KG1 (cell line): Measurements from ENCODE around the gene CATSPERZ.

ENCODE experiments used
- DNase-seq: peaks from one replicate; lab custom pipeline; 2025; lab: John Stamatoyannopoulos, UW

Gene CATSPERZ

GRCh38 chr11:64299847-64300648 is at the start of gene CATSPERZ:
TSS of gene CATSPERZ (plus strand) at chr11:64300358. CDS start at chr11:64300411, 53 bp downstream.
- no peak for DNase-seq

- no peak for DNase-seq
Measured at GRCh38 chr11:64250415-64251015, 49.6 kb upstream of the CATSPERZ start.

GRCh38 chr11:64251016-64251752 is 49.0 kb upstream of the CATSPERZ start, which contains the start of gene PLCB3:
TSS of gene PLCB3 (plus strand) at chr11:64251530. CDS start at chr11:64251650, 120 bp downstream.
- DNase-seq: peak; percentile 68

GRCh38 chr11:64251753-64252002 is 48.5 kb upstream of the CATSPERZ start:
- DNase-seq: no peak

GRCh38 chr11:64252003-64252872 is 47.9 kb upstream of the CATSPERZ start:
- DNase-seq: no peak

- no peak for DNase-seq
Measured at GRCh38 chr11:64253043-64253442, 47.1 kb upstream of the CATSPERZ start.

- DNase-seq: no peak
Measured at GRCh38 chr11:64253481-64253880, 46.7 kb upstream of the CATSPERZ start.

- DNase-seq: no peak
Measured at GRCh38 chr11:64254326-64254725, 45.8 kb upstream of the CATSPERZ start.

- no peak for DNase-seq
Measured at GRCh38 chr11:64255135-64256128, 44.7 kb upstream of the CATSPERZ start.

- no peak for DNase-seq
Measured at GRCh38 chr11:64256300-64256699, 43.9 kb upstream of the CATSPERZ start.

GRCh38 chr11:64258356-64258755 is 41.8 kb upstream of the CATSPERZ start:
- DNase-seq: no peak

GRCh38 chr11:64258946-64259532 is 41.1 kb upstream of the CATSPERZ start:
- DNase-seq: no peak

GRCh38 chr11:64259533-64260067 is 40.6 kb upstream of the CATSPERZ start:
- DNase-seq: no peak

- no peak for DNase-seq
Measured at GRCh38 chr11:64260147-64260708, 39.9 kb upstream of the CATSPERZ start.

GRCh38 chr11:64261556-64262080 is 38.5 kb upstream of the CATSPERZ start:
- DNase-seq: no peak

GRCh38 chr11:64262271-64263002 is 37.7 kb upstream of the CATSPERZ start:
- DNase-seq: no peak

- no peak for DNase-seq
Measured at GRCh38 chr11:64263021-64263946, 36.9 kb upstream of the CATSPERZ start.

- no peak for DNase-seq
Measured at GRCh38 chr11:64263947-64264317, 36.2 kb upstream of the CATSPERZ start.
